GM11168 (cell line): ENCODE results near the gene CFHR5.
"Not testable (repeated sequence)": the region's sequence is repeated elsewhere in the genome, so short reads cannot be mapped to it uniquely, and the experiment has no call there.

Experiments used
- in situ Hi-C: fragments of 300-500 bp; cut with MboI; formaldehyde crosslinking; loops from one replicate; pipeline ENCODE4 v1.12.0; 2022; ENCODE audit warnings: low sequenced_read_pairs; ENCODE audit not compliant: unreplicated experiment

Gene CFHR5

DNA sequence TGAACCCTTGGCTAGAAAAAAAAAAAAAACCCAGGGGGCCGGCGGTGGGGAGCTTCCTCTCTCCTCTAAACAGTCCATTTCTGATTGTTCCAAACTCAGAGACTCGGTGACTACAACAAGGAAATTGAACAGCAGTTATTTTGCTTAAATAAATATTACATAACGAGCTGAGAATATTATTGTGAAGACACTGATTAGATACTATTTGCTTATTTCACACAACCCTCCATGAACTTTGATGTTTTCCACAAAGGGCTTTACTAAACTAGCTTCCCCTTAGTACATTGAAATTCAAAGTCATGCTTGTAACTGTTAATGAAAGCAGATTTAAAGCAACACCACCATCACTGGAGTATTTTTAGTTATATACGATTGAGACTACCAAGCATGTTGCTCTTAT, at the start of gene CFHR5:
Gene CFHR5, plus strand, starts transcription at position 279 of the 400 bp plus-strand sequence. Its CDS starts 109 bp downstream, at position 388.
- in situ Hi-C loops: no loop called here

DNA sequence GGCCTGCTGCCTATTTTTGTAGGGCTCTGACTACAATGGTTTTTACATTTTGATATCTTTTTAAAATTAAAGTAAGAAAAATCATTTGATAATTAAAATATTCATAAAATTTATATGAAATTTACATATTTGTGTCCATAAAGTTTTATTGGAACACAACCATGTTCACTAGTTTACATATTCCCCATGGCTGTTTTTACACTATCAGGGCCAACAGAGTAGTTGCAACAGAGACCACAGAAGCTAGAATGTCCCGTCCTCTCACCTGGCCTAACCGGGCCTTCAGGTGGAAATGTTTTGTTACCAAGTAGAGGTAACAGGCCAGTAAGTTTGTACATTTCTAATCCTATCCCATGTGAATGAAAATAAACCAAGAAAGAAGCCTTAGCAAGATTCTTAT, 44.5 kb upstream of the CFHR5 start:
- in situ Hi-C loops: not testable (repeated sequence)

DNA sequence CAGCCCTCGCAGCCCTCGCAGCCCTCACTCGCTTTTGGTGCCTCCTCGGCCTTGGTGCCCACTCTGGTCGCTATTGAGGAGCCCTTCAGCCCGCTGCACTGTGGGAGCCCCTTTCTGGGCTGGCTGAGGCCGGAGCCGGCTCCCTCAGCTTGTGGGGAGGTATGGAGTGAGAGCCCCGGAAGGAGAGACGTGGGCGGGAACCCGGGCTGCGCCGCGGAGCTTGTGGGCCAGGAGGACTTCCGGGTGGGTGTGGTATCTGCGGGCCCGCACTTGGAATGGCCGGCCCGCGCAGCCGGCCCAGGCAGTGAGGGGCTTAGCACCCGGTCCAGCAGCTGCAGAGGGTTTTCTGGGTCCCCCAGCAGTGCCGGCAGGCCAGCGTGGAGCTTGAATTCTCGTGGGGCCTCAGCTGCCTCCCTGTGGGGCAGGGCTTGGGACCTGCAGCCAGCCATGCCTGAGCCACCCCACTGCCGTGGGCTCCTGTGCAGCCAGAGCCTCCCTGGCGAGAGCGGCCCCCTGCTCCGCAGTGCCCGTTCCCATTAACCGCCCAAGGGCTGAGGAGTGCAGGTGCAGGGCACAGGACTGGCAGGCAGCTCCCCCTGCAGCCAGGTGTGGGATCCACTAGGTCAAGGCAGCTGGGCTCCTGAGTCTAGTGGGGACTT, 43.7 kb upstream of the CFHR5 start:
- in situ Hi-C loops: no loop called here

DNA sequence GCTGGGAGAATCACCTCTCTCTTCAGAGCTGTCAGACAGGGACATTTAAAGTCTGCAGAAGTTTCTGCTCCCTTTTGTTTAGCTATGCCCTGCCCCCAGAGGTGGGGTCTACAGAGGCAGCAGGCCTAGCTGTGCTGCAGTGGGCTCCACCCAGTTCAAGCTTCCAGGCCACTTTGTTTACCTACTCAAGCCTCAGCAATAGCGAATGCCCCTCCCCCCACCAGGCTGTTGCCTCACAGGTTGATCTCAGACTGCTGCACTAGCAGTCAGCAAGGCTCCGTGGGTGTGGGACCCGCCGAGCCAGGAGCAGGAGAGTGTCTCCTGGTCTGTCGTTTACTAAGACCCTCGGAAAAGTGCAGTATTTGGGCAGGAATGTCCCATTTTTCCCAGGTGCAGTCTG, 35.9 kb upstream of the CFHR5 start:
- in situ Hi-C loops: not testable (repeated sequence)

DNA sequence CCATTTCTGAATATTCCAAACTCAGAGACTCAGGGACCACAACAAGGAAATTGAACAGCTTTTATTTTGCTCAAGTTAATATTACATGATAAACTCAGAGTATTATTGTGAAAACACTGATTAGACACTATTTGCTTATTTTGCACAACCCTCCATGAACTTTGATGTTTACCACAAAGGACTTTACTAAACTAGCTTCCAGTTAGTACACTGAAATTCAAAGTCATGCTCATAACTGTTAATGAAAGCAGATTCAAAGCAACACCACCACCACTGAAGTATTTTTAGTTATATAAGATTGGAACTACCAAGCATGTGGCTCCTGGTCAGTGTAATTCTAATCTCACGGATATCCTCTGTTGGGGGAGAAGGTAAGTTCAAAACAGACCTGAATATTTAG, 33.8 kb upstream of the CFHR5 start, which contains the start of gene CFHR2:
Gene CFHR2, plus strand, starts transcription at position 171 of the 400 bp plus-strand sequence. Its CDS starts 143 bp downstream, at position 314.
- in situ Hi-C loops: not testable (repeated sequence)

DNA sequence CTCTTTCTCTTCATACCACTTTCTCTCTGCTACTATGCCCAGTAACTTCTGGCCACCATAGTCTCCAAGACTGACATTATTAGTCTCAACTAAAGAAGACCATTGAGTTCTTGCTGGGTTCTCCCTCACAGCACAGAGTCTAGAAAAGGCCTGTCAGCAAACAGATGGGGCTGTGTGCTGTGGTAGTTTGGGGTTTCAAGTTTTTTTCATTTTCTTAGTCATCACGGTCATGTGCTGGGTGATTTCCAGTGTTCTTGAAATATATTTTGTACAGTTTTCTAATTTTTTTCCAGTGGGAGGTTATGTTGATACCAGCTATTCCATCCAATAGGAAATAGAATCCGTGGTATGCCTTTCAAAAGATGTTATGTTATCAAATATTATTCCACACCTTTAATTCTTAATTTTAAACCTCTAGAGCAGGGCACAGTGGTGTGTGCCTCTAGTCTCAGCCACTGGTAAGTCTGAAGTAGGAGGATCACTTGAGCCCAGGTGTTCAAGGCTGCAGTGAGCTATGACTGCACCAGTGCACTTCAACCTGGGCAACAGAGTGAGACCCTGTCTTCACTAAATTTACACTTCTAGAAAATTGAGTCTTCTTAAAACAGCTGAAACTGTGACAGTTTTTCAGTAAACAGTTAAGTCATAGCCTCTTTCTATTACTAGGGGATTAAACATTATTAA, 25.5 kb upstream of the CFHR5 start:
- in situ Hi-C loops: no loop called here

DNA sequence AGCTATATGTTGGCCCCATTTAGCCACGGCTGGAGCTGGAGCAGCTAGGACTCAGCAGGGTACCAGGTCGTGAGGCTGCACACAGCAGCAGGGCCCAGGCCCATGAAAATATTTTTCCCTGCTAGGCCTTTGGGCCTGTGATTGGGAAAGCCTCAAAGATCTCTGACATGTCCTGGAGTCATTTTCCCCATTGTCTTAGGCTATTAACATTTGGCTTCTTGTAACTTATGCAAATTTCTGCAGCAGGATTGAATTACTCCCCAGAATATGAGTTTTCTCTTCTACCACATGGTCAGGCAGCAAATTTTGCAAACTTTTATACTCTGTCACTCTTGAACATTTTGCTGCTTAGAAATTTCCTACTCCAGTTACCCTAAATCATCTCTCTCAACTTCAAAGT, 22.6 kb upstream of the CFHR5 start:
- in situ Hi-C loops: no loop called here

DNA sequence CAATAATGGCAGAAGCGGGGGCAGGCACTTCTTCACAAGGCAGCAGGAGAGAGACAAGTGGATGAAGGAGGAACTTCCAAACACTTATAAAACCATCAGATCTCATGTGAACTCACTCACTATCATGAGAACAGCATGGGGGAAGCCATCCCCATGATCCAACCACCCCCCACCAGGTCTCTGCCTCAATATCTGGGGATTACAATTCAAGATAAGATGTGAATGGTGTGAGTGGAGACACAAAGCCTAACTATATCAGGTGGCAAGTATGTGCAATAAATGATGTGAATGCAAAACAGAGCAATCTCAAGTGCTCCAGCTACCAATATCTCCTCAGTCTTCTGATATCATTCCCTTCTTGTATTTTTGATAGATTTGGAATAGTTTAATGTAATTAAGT, 21.4 kb upstream of the CFHR5 start:
- in situ Hi-C loops: no loop called here

DNA sequence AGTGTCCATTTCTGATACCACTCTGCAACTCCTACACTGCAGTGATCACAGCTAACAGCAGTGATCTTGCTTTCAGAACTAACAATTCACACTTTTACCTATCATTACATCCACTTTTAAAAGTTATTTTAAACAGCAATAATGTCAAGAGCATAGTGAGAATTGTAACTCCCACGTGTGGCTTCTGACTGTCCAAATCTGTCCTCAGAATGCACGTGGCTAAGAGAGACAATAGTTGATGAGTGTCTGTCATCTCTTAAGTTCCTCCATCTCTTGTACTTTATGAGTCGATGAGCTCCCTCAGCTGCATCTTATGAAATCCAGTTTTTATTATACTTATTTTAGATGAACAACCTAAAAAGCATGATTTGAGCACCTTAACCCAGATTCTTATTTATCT, 16.5 kb upstream of the CFHR5 start:
- in situ Hi-C loops: no loop called here

DNA sequence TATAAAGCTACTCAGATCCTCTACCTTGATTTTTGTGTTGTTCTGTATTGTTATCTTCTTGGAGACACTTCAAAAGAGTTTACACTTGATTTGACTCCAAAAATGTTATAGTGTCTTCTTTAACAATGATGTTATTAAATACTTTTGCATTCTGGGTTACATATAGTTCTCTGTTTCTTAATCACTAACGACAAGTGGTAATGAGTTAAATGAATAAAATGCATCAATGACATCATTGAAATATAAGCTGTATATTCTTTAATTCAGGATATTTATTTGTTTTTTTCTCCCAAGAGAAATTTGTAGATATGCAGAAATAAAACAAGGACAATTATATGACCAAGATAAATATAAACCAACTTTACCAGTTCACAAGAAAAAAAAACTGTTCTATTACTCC, 7.2 kb upstream of the CFHR5 start:
- in situ Hi-C loops: no loop called here

DNA sequence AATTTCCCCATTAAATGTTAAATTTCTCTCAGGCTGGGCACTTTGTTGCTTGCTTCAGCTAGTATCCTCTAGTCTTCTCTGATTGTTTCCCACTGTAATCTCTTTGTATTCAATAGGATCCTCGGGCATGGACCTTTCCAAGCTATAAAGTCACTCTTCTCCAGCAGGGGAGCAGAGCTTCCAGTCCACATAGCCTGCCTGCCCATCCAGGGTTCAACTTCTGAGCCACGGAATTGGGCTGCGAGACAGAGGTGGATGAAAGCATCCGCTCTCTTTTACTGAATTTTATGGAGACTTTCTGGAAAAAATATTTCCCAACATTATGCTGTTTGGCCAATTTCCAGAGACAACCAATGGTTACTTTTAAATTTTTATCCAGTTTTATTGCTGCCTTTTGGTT, 1.1 kb upstream of the CFHR5 start:
- in situ Hi-C loops: no loop called here

DNA sequence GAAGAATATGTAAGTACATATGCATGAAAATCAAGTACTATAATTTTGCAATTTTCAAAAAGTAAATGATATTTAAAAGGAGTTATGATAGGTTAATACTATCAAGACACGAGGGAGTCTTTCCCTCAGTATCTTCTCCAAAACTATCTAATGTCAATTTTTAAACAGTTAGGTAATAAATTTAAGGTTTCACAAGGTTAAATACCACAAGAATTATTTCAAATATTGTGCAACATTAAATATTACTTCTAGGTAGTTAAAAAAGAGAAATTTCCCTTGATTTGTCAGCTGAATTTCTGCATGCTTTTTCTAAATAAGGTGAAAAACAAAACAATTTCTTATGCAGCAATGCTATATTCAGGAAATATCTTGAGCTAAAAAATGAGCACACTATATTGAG, 3.5 kb downstream of the CFHR5 start:
- in situ Hi-C loops: no loop called here

DNA sequence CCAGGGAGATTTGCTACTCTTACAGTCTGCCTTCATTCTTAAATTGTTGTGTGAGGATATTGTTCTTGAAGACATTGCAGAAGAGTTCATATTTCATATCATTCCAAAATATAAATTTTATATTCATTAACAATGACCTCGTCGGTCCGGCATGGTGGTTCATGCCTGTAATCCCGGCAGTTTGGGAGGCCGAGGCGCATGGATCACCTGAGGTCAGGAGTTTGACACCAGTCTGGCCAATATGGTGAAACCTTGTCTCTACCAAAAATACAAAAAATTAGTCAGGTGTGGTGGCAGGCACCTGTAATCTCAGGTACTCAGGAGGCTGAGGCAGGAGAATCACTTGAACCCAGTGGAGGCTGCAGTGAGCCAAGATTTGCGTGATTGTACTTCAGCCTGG, 4.9 kb downstream of the CFHR5 start:
- in situ Hi-C loops: not testable (repeated sequence)

DNA sequence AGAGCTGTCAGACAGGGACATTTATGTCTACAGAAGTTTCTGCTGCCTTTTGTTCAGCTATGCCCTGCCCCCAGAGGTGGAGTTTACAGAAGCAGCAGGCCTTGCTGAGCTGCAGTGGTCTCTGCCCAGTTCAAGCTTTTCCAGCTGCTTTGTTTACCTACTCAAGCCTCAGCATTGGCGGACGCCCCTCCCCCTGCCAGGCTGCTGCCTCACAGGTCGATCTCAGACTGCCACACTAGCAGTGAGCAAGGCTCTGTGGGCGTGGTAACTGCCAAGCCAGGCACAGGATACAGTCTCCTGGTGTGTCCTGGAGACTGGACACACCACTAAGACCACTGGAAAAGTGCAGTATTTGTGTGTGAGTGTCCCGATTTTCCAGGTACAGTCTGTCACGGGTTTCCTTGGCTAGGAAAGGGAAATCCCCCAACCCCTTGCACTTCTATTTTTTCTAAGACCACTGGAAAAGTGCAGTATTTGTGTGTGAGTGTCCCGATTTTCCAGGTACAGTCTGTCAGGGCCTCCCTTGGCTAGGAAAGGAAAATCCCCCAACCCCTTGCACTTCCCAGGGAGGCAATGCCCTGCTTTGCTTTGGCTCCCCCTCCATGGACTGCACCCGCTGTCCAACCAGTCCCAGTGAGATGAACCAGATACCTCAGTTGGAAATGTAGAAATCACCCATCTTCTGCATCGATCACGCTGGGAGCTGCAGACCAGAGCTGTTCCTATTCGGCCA, 14.7 kb downstream of the CFHR5 start:
- in situ Hi-C loops: not testable (repeated sequence)

DNA sequence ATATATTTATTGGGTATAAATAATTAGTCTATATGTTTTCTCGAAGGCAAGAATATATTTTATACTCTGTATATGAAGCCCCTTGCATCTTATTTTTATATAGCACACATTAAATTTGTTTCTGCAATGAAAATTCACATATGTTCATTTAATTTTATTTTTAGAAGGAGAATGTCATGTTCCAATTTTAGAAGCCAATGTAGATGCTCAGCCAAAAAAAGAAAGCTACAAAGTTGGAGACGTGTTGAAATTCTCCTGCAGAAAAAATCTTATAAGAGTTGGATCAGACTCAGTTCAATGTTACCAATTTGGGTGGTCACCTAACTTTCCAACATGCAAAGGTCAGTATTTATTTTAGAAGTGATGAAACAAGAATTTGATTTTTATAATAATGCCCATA, 16.6 kb downstream of the CFHR5 start:
- in situ Hi-C loops: no loop called here

DNA sequence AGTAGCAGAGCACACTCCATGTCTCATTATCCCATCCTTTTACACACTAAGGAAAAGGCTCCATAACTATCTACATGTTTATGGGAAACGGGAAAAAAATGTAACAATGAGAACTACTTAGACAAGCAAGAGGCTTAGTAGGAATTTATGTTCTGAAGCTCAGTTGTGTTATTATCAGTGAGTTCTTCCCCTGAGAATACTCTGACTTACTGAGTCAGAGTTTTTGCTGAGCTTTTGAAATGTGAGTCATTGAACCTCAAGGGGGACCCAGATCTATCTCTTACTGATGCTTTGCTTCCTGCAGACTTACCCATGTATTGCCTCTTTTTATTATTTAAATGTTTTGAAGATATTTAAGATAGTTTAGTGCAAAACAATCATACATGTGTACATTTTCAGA, 20.1 kb downstream of the CFHR5 start:
- in situ Hi-C loops: no loop called here

DNA sequence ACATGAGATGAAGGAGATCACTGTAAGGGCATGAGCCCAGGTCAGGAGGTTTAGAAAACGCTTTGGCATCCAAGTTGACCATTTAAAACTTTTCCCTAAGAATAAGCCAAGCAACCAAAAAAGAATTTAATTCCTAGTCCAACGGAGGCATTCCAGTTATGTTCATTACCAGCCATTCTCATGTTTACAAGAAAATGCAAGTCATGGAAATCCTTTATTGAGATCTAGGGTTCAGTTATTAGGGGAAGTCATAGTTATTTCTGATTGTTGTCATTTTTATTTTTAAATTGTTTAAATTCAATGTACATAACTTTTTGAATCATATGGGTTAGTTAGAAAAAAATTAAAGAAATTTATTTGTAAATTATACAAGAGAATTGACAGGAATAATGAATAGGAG, 24.5 kb downstream of the CFHR5 start:
- in situ Hi-C loops: no loop called here

DNA sequence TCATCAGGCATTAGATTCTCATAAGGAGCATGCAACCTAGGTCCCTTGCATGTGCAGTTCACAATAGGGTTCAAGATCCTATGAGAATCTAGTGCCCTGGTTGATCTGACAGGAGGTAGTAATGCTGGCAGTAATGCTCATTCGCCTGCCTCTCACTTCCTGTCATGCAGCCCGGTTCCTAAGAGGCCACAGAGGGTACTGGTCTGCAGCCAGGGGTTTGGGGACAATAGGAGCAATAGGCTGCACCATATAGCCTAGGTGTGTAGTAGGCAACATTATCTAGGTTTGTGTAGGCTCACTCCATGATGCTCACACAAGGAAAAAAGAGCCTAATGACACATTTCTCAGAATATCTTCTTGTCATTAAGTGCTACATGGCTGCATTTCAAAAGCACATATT, 25.8 kb downstream of the CFHR5 start:
- in situ Hi-C loops: no loop called here

DNA sequence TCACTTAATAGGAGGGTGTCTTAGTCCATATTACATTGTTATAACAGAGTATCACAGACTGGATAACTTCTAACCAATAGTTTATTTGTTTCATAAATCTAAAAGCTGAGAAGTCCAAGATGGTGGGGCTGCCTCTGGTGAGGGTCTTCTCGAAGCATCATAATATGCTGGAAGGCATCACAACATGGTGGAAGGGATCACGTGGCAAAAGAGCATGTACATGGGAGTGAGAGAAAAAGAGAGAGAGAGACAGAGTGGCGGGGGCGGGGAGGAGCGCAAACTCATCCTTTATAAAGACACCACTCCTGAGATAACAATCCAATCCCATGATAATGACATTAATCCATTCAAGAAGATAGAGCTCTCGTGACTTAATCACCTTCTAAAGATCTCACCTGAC, 31.5 kb downstream of the CFHR5 start:
- in situ Hi-C loops: no loop called here

DNA sequence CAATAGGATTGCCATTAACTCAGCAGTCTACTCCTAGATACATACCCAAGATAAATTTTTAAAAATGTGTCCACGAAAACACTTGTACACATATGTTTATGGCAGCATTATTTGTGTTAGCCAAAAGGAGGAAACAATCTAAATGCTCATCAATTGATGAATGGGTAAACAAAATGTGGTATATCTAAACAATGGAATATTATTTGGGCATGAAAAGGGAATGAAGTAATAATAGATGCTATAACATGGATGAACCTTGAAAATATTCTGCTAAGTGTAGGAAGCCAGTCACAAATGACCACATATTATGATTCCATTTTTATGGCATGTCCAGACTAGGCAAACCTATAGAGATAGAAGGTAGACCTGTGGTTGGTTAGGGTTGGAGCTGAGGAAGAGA, 34.3 kb downstream of the CFHR5 start:
- in situ Hi-C loops: no loop called here

DNA sequence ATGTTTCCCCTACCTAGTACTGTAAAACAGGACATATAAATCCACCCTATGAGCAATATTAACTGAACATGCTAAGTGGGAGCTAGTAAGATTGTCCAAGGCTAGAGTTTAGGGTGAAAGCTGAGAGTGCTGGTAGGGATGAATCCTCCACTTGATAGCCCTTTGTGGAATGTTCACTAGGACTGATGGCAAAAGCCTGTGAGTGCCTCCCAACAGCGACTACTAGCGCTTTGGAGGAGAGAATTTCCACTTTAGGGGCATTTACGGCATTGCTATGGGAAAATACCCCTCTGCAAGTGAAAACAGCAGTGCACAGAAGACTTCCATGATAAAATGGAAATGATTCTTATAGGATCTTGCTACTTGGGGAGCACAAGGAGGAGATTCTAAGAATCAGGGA, 35.9 kb downstream of the CFHR5 start:
- in situ Hi-C loops: no loop called here
